LNCaP clone FGC (cell line): ENCODE measurements around the gene OST4.

ENCODE experiments used
- DNase-seq: peaks from one replicate; pipeline ENCODE4 v3.0.0-alpha.2; 2011; ENCODE audit warnings: low read depth
- H3K4me3 ChIP-seq: 2 replicates; pipeline ENCODE4 v1.5.1; 2011; ENCODE audit warnings: mild to moderate bottlenecking, low read depth, low read length, control low read depth
- CTCF ChIP-seq: IDR thresholded peaks from 2 replicates; pipeline ENCODE4 v1.5.1; 2012; ENCODE audit warnings: mild to moderate bottlenecking; ENCODE audit not compliant: control insufficient read depth, insufficient read depth; ENCODE audit errors: extremely low read depth

OST4 gene

GRCh38 chr2:27058210-27058609, 13.2 kb downstream of the OST4 start:
- H3K4me3 ChIP-seq: no peak overlapping the region
- DNase-seq: no peak
- TF ChIP-seq CTCF: no peak

GRCh38 chr2:27057184-27057583, 14.3 kb downstream of the OST4 start:
- H3K4me3 ChIP-seq: no peak overlapping the region
- no peak for TF ChIP-seq CTCF
- no peak for DNase-seq

GRCh38 chr2:27054721-27055120, 16.7 kb downstream of the OST4 start:
- no peak for DNase-seq
- H3K4me3 ChIP-seq: no peak overlapping the region
- TF ChIP-seq CTCF: no peak

GRCh38 chr2:27053776-27054175, 17.7 kb downstream of the OST4 start:
- H3K4me3 ChIP-seq: no peak overlapping the region
- TF ChIP-seq CTCF: no peak
- no peak for DNase-seq

- DNase-seq: no peak
- no peak for TF ChIP-seq CTCF
- H3K4me3 ChIP-seq: no peak overlapping the region
Measured at GRCh38 chr2:27053321-27053720, 18.1 kb downstream of the OST4 start.

- peak overlapping the region; percentile 92 for H3K4me3 ChIP-seq
- DNase-seq: no peak
- TF ChIP-seq CTCF: no peak
Measured at GRCh38 chr2:27051902-27052645, 19.4 kb downstream of the OST4 start.
